K562 (cell line): ENCODE measurements around the gene DDX39A. TPM values are rescaled to one million over a fixed set of nuclear protein-coding genes. Genes with fewer than 3 reads are reported as not detected.

Experiments used
- CBFB ChIP-seq: sonication (generic); formaldehyde crosslinking; IDR thresholded peaks from 2 replicates; pipeline ENCODE4 v1.4.0; 2020; ENCODE audit warnings: mild to moderate bottlenecking, missing genetic modification reagents
- ERF ChIP-seq: fragments of 450-650 bp; formaldehyde crosslinking; IDR thresholded peaks from 2 replicates; pipeline ENCODE4 v1.4.0; 2020; ENCODE audit warnings: mild to moderate bottlenecking, mixed read lengths
- FOXA1 ChIP-seq: fragments of 450-650 bp; IDR thresholded peaks from 2 replicates; pipeline ENCODE4 v1.6.1; 2016; ENCODE audit warnings: mild to moderate bottlenecking, borderline replicate concordance
- GATAD2B ChIP-seq: fragments of 450-650 bp; IDR thresholded peaks from 2 replicates; pipeline ENCODE4 v1.6.1; 2017; ENCODE audit warnings: mild to moderate bottlenecking, borderline replicate concordance
- HDAC2 ChIP-seq: fragments of 450-650 bp; IDR thresholded peaks from 2 replicates; pipeline ENCODE4 v1.6.1; 2016; ENCODE audit warnings: mild to moderate bottlenecking
- JUN ChIP-seq, 2 experiments: sonication (generic) in 1 of 2; formaldehyde crosslinking in 1 of 2; IDR thresholded peaks; 2 replicates each; pipeline versions ENCODE4 v1.6.1 to v1.8.0; 2012 to 2022; ENCODE audit warnings: borderline replicate concordance in 2 of 2, mild to moderate bottlenecking in 2 of 2, improper control_type of control experiment in 1 of 2, low read depth in 1 of 2, low read length in 1 of 2, missing genetic modification reagents in 1 of 2
- MEF2A ChIP-seq: IDR thresholded peaks from 2 replicates; pipeline ENCODE4 v1.6.1; 2011; ENCODE audit warnings: low read depth, mild to moderate bottlenecking, low read length, moderate library complexity; ENCODE audit not compliant: control insufficient read depth
- NFE2 ChIP-seq: IDR thresholded peaks from 2 replicates; pipeline ENCODE4 v1.6.1; 2014; ENCODE audit warnings: antibody characterized with exemption, low read depth
- PHB ChIP-seq: fragments of 250-450 bp; sonication (Bioruptor Pico); IDR thresholded peaks from 2 replicates; pipeline ENCODE4 v1.5.0; 2021
- SMAD1 ChIP-seq: fragments of 150-350 bp; IDR thresholded peaks from 2 replicates; pipeline ENCODE4 v1.6.1; 2014; ENCODE audit warnings: low read length, low read depth; ENCODE audit not compliant: partially characterized antibody
- SMARCB1 ChIP-seq: IDR thresholded peaks from 2 replicates; pipeline ENCODE4 v1.6.1; 2011; ENCODE audit warnings: improper control_type of control experiment, low read depth; ENCODE audit not compliant: insufficient read length
- SRSF3 ChIP-seq: fragments of 200-400 bp; formaldehyde crosslinking; IDR thresholded peaks from 2 replicates; pipeline ENCODE4 v1.6.1; 2016; ENCODE audit warnings: mild to moderate bottlenecking, low read length, moderate library complexity; ENCODE audit not compliant: insufficient read depth
- STAT5B ChIP-seq: fragments of 250-450 bp; sonication (Bioruptor Pico); IDR thresholded peaks from 2 replicates; pipeline ENCODE4 v1.8.0; 2021; ENCODE audit warnings: mild to moderate bottlenecking, inconsistent platforms
- ZNF76 ChIP-seq: fragments of 250-450 bp; sonication (Bioruptor Pico); IDR thresholded peaks from 2 replicates; pipeline ENCODE4 v1.4.0; 2020; ENCODE audit warnings: mild to moderate bottlenecking, moderate library complexity, borderline replicate concordance
- polyA plus RNA-seq, 8 experiments: library from polyadenylated mRNA; depleted of rRNA in 4 of 8; stranded (reverse) in 5 of 8; unstranded in 3 of 8; fragments of >200 nt; fragmentation: Nextera tagmentation in 2 of 8; fragmentation: Illumina TruSeq in 1 of 8; extraction: Ambion mirVana in 2 of 8; extraction: Trizol in 1 of 8; gene quantifications; 2 replicates each; pipeline versions ENCODE4 v1.2.1 to v1.2.3, GENCODE V29; 2011 to 2014; ENCODE audit warnings: inconsistent platforms in 1 of 8, missing spikeins in 1 of 8
- total RNA-seq, 7 experiments: library from RNA; depleted of rRNA in 6 of 7; stranded (reverse); fragments of >200 nt in 6 of 7; fragmentation: Illumina TruSeq in 2 of 7; extraction: Trizol in 2 of 7; gene quantifications; 2 replicates each; pipeline versions ENCODE4 v1.2.1 to v1.2.3, GENCODE V29; 2011 to 2021; ENCODE audit warnings: low replicate concordance in 1 of 7
- TF ChIP-seq, protein P1 (sequence below): sonication (generic); formaldehyde crosslinking; IDR thresholded peaks from 2 replicates; pipeline ENCODE4 v1.8.1; 2023; ENCODE audit warnings: missing genetic modification reagents, mild to moderate bottlenecking, borderline replicate concordance
- TF ChIP-seq, protein P2 (sequence below): fragments of 450-650 bp; IDR thresholded peaks from 2 replicates; pipeline ENCODE4 v1.6.1; 2018; ENCODE audit not compliant: partially characterized antibody
- TF ChIP-seq, protein P3 (sequence below): IDR thresholded peaks from 2 replicates; pipeline ENCODE4 v1.6.1; 2011; ENCODE audit warnings: borderline replicate concordance, low read depth, mild to moderate bottlenecking, moderate library complexity, low read length; ENCODE audit not compliant: insufficient read depth, poor library complexity, severe bottlenecking

DDX39A gene
- total and polyA plus RNA-seq, 9 of the 15 experiments (the other 6 are each of a cell fraction or from before 2014, with no cell fraction given): 90.3 to 250 (median 188) TPM

DNA sequence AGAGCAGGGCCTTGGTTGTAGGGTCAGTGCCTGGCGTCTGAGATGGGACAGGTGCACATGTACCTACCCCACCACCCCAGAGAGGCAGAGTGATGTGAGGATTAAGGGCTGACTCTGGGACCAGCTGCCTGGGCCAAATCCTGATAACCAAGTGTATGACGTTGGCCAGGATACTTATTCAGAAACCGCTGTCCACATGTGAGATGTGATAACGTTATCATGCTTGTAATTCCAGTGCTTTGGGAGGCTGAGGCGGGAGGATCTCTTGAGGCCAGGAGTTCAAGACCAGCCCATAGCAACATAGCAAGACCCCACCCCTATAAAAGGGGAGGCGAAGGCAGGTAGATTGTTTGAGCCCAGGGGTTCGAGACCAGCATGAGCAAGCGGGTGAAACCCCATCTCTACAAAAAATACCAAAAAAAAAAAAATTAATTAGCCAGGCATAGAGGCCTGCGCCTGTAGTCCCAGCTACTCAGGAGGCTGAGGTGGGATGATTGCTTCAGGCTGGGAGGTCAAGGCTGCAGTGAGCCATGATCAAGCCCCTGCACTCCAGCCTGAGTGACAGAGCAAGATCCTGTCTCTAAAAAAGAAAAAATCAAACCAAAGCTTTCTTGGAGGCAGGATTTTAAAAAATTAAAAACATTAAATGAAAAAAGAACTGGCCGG is 27.9 kb downstream of the DDX39A start (continued):
- TF ChIP-seq, protein P1, sequence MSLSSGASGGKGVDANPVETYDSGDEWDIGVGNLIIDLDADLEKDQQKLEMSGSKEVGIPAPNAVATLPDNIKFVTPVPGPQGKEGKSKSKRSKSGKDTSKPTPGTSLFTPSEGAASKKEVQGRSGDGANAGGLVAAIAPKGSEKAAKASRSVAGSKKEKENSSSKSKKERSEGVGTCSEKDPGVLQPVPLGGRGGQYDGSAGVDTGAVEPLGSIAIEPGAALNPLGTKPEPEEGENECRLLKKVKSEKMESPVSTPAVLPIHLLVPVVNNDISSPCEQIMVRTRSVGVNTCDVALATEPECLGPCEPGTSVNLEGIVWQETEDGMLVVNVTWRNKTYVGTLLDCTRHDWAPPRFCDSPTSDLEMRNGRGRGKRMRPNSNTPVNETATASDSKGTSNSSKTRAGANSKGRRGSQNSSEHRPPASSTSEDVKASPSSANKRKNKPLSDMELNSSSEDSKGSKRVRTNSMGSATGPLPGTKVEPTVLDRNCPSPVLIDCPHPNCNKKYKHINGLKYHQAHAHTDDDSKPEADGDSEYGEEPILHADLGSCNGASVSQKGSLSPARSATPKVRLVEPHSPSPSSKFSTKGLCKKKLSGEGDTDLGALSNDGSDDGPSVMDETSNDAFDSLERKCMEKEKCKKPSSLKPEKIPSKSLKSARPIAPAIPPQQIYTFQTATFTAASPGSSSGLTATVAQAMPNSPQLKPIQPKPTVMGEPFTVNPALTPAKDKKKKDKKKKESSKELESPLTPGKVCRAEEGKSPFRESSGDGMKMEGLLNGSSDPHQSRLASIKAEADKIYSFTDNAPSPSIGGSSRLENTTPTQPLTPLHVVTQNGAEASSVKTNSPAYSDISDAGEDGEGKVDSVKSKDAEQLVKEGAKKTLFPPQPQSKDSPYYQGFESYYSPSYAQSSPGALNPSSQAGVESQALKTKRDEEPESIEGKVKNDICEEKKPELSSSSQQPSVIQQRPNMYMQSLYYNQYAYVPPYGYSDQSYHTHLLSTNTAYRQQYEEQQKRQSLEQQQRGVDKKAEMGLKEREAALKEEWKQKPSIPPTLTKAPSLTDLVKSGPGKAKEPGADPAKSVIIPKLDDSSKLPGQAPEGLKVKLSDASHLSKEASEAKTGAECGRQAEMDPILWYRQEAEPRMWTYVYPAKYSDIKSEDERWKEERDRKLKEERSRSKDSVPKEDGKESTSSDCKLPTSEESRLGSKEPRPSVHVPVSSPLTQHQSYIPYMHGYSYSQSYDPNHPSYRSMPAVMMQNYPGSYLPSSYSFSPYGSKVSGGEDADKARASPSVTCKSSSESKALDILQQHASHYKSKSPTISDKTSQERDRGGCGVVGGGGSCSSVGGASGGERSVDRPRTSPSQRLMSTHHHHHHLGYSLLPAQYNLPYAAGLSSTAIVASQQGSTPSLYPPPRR (CRISPR knock-in tag): 0 out of 2 replicates have a peak, but pooled peaks have one; percentile 72
- TF ChIP-seq ERF (no peak), MEF2A (no peak), SMARCB1 (no peak), ZNF76 (CRISPR knock-in tag) (no peak), STAT5B (CRISPR knock-in tag) (no peak), CBFB (CRISPR knock-in tag) (peak; percentile 72; the same call in 1 of the 2 replicates), SMAD1 (no peak), FOXA1 (no peak), GATAD2B (no peak), NFE2 (0 out of 2 replicates have a peak, but pooled peaks have one; percentile 43), HDAC2 (peak; percentile 81), PHB (no peak), SRSF3 (no peak), JUN (IDR thresholded peaks at IDR 0.05; ENCODE audit: borderline replicate concordance, low read depth, low read length) (0 out of 2 replicates have a peak, but pooled peaks have one; percentile 31), JUN (CRISPR knock-in tag; IDR thresholded peaks at IDR 0.05; ENCODE audit: borderline replicate concordance) (no peak)
- TF ChIP-seq, protein P2, sequence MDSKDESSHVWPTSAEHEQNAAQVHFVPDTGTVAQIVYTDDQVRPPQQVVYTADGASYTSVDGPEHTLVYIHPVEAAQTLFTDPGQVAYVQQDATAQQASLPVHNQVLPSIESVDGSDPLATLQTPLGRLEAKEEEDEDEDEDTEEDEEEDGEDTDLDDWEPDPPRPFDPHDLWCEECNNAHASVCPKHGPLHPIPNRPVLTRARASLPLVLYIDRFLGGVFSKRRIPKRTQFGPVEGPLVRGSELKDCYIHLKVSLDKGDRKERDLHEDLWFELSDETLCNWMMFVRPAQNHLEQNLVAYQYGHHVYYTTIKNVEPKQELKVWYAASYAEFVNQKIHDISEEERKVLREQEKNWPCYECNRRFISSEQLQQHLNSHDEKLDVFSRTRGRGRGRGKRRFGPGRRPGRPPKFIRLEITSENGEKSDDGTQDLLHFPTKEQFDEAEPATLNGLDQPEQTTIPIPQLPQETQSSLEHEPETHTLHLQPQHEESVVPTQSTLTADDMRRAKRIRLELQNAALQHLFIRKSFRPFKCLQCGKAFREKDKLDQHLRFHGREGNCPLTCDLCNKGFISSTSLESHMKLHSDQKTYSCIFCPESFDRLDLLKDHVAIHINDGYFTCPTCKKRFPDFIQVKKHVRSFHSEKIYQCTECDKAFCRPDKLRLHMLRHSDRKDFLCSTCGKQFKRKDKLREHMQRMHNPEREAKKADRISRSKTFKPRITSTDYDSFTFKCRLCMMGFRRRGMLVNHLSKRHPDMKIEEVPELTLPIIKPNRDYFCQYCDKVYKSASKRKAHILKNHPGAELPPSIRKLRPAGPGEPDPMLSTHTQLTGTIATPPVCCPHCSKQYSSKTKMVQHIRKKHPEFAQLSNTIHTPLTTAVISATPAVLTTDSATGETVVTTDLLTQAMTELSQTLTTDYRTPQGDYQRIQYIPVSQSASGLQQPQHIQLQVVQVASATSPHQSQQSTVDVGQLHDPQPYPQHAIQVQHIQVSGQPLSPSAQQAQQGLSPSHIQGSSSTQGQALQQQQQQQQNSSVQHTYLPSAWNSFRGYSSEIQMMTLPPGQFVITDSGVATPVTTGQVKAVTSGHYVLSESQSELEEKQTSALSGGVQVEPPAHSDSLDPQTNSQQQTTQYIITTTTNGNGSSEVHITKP: no peak
- TF ChIP-seq, protein P3, sequence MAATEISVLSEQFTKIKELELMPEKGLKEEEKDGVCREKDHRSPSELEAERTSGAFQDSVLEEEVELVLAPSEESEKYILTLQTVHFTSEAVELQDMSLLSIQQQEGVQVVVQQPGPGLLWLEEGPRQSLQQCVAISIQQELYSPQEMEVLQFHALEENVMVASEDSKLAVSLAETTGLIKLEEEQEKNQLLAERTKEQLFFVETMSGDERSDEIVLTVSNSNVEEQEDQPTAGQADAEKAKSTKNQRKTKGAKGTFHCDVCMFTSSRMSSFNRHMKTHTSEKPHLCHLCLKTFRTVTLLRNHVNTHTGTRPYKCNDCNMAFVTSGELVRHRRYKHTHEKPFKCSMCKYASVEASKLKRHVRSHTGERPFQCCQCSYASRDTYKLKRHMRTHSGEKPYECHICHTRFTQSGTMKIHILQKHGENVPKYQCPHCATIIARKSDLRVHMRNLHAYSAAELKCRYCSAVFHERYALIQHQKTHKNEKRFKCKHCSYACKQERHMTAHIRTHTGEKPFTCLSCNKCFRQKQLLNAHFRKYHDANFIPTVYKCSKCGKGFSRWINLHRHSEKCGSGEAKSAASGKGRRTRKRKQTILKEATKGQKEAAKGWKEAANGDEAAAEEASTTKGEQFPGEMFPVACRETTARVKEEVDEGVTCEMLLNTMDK: no peak
